Effector memory CD8-positive, alpha-beta T cell (primary cell): Measurements from ENCODE around the gene FASN.

Experiments used
- ATAC-seq: fragments of 150-1000 bp; cut with Tn5 transposase; replicated peaks from 2 replicates; pipeline ENCODE4 v1.10.0; 2021; ENCODE audit warnings: mild to moderate bottlenecking, moderate library complexity
- DNase-seq, 3 experiments: peaks; one replicate each; pipeline ENCODE4 v3.0.0; 2021
- H3K27ac Mint-ChIP-seq, 2 donors: one replicate each; pipeline ENCODE4 v1.8.0; 2022; ENCODE audit warnings: mild to moderate bottlenecking in 2 of 2, mixed read lengths in 2 of 2, moderate library complexity in 2 of 2
- H3K27me3 Mint-ChIP-seq, 2 donors: one replicate each; pipeline ENCODE4 v1.8.0; 2022; ENCODE audit warnings: mixed read lengths in 2 of 2
- H3K36me3 Mint-ChIP-seq: one replicate; pipeline ENCODE4 v1.8.0; 2022; ENCODE audit warnings: mild to moderate bottlenecking, moderate library complexity, mixed read lengths; ENCODE audit not compliant: insufficient read depth
- H3K4me1 Mint-ChIP-seq, 2 donors: one replicate each; pipeline ENCODE4 v1.8.0; 2022; ENCODE audit warnings: low read depth in 2 of 2, mixed read lengths in 2 of 2
- H3K4me3 Mint-ChIP-seq, 2 donors: one replicate each; pipeline ENCODE4 v1.8.0; 2022; ENCODE audit warnings: mild to moderate bottlenecking in 2 of 2, mixed read lengths in 2 of 2, moderate library complexity in 2 of 2
- H3K9me3 Mint-ChIP-seq, 2 donors: one replicate each; pipeline ENCODE4 v1.8.0; 2022; ENCODE audit warnings: mixed read lengths in 2 of 2

FASN gene

DNA sequence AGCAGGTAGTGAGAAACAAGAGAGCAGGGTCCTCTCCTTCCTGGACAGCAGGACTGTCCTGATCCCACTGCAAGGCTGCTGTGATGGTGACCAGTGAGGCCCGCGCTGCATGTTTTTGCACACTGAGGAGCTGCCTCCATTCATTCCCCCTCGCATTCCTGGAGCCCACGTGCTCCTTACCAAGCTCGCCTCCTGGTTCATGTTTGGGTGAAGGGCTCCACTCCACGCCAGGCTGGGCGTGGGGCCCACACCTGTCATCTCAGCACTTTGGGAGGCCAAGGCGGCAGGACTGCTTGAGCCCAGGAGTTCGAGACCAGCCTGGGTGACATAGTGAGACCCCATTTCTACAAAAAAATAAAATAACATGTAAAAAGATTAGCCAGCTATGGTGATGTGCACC is 15.4 kb upstream of the FASN start:
- no peaks in the 10 kb centered on the region for H3K9me3 Mint-ChIP-seq
- H3K36me3 Mint-ChIP-seq = no peaks in the 10 kb centered on the region
- no peak overlapping the region for H3K4me3 Mint-ChIP-seq
- peak overlapping the region in 1 of 2 donors; percentile 63 for H3K27ac Mint-ChIP-seq
- no peak for ATAC-seq
- DNase-seq = no peak
- H3K27me3 Mint-ChIP-seq = no peaks in the 10 kb centered on the region
- H3K4me1 Mint-ChIP-seq = peaks cover 0 to 4% of the 10 kb centered on the region in 2 donors

DNA sequence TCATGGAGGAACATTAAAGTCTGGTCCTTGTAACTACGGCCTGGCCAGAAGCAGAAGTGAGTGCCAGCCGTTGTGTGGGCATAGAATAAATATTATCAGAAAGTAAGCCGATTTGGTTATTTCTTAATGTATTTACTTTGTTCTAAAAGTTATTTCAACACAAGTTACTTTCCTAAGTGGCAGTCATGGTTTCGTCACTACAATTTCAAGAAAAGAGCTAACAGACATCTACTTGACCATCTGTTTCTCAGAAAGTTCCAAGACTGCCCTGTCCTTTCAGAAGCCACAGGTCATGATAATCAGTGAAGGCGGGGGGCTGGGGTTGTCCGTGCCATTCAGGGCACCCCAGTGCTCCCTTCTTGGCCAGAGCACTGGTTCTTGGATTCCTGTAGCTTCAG is 14.9 kb upstream of the FASN start:
- no peaks in the 10 kb centered on the region for H3K4me1 Mint-ChIP-seq
- H3K4me3 Mint-ChIP-seq = no peak overlapping the region
- ATAC-seq (no peak), DNase-seq (no peak)
- H3K9me3 Mint-ChIP-seq = no peaks in the 10 kb centered on the region
- no peaks in the 10 kb centered on the region for H3K27me3 Mint-ChIP-seq
- H3K27ac Mint-ChIP-seq = peak overlapping the region in 1 of 2 donors; percentile 35
- no peaks in the 10 kb centered on the region for H3K36me3 Mint-ChIP-seq

DNA sequence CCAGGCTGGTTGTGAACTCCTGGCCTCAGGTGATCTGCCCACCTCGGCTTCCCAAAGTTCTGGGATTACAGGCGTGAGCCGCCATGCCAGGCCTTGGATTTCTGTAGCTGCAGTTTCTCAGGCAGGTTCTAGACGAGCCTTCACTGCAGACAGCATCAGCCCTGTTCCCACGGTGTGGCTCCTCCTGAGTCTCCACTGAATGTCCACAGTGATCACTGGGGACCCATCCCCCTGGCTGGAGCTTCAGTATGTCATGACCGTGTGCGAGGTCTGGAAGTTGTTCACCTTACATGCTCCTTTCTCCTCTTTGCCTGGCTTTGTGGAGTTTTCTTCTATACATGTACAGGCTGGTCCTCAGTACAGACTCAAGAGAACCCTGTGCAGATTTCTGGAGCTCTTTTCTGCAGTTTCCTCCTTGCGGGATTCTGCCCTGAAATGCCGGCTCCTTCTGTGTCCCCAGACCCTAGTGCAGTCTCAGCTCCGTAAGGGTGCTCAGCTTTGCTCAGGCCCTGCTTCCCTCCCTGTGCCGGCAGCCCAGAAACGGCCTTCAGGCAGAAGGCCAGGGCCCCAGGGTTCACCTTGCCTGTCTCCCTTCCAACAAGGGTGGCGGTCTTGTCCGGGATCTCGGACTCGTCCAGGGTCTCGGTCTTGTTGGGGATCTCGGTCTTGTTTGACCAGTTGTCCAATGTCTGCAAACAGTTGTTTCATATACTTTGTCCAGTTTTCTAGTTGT is 14.3 kb upstream of the FASN start:
- Mint-ChIP-seq H3K9me3 (no peaks in the 10 kb centered on the region), H3K4me3 (no peak overlapping the region), H3K4me1 (no peaks in the 10 kb centered on the region), H3K36me3 (no peaks in the 10 kb centered on the region), H3K27me3 (no peaks in the 10 kb centered on the region), H3K27ac (peak overlapping the region in 1 of 2 donors; percentile 35)
- no peak for DNase-seq
- no peak for ATAC-seq

DNA sequence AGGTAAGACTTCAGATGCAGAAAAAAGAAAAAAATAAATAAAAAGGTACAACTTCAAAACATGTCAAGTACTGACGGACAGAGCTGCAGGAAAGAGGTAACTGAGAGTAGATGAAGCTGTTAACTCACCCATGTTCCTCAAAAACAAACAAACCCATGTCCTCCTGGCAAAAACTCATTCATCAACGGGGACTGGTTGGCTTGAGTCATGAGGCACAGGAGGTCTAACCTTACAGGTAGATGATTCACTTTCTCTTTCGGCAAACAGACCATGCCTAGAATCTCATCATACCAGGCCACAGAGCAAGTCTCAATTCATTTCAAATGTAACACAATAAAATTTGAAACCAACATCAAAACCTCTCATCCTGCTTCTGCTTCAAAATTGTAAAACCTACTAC is 12.3 kb upstream of the FASN start:
- no peaks in the 10 kb centered on the region for H3K27me3 Mint-ChIP-seq
- ATAC-seq (no peak), DNase-seq (no peak)
- H3K9me3 Mint-ChIP-seq = no peaks in the 10 kb centered on the region
- H3K36me3 Mint-ChIP-seq = no peaks in the 10 kb centered on the region
- H3K4me1 Mint-ChIP-seq = peaks cover 11 to 12% of the 10 kb centered on the region in 2 donors
- H3K27ac Mint-ChIP-seq = peak overlapping the region in 1 of 2 donors; percentile 31
- H3K4me3 Mint-ChIP-seq = no peak overlapping the region

GRCh38 chr17:82108961-82109475 is 11.0 kb upstream of the FASN start:
- no peaks in the 10 kb centered on the region for H3K9me3 Mint-ChIP-seq
- peak overlapping the region in 1 of 2 donors; percentile 62 for H3K27ac Mint-ChIP-seq
- no peak for ATAC-seq
- H3K27me3 Mint-ChIP-seq = no peaks in the 10 kb centered on the region
- no peak overlapping the region for H3K4me3 Mint-ChIP-seq
- no peaks in the 10 kb centered on the region for H3K36me3 Mint-ChIP-seq
- no peak for DNase-seq
- H3K4me1 Mint-ChIP-seq = peaks cover 13 to 15% of the 10 kb centered on the region in 2 donors

GRCh38 chr17:82108496-82108945 is 10.5 kb upstream of the FASN start:
- Mint-ChIP-seq H3K4me3 (peak overlapping the region in 1 of 2 donors; percentile 18), H3K9me3 (no peaks in the 10 kb centered on the region), H3K36me3 (no peaks in the 10 kb centered on the region), H3K27ac (peak overlapping the region in 1 of 2 donors; percentile 62), H3K27me3 (no peaks in the 10 kb centered on the region), H3K4me1 (peaks cover 13 to 15% of the 10 kb centered on the region in 2 donors)
- ATAC-seq (no peak), DNase-seq (no peak)

GRCh38 chr17:82108038-82108437 is 10.0 kb upstream of the FASN start:
- Mint-ChIP-seq H3K27ac (peak overlapping the region in 1 of 2 donors; percentile 98), H3K27me3 (no peaks in the 10 kb centered on the region), H3K9me3 (no peaks in the 10 kb centered on the region), H3K4me3 (peak overlapping the region; percentile 18 to 25), H3K36me3 (no peaks in the 10 kb centered on the region), H3K4me1 (peaks cover 13 to 15% of the 10 kb centered on the region in 2 donors)
- DNase-seq (no peak), ATAC-seq (no peak)

GRCh38 chr17:82107341-82107860 is 9.4 kb upstream of the FASN start:
- peak overlapping the region; percentile 97 to 98 for H3K27ac Mint-ChIP-seq
- H3K36me3 Mint-ChIP-seq = peaks cover 2% of the 10 kb centered on the region
- H3K27me3 Mint-ChIP-seq = no peaks in the 10 kb centered on the region
- DNase-seq (no peak), ATAC-seq (no peak)
- H3K4me3 Mint-ChIP-seq = peak overlapping the region in 1 of 2 donors; percentile 25
- H3K9me3 Mint-ChIP-seq = no peaks in the 10 kb centered on the region
- H3K4me1 Mint-ChIP-seq = peaks cover 13 to 15% of the 10 kb centered on the region in 2 donors

DNA sequence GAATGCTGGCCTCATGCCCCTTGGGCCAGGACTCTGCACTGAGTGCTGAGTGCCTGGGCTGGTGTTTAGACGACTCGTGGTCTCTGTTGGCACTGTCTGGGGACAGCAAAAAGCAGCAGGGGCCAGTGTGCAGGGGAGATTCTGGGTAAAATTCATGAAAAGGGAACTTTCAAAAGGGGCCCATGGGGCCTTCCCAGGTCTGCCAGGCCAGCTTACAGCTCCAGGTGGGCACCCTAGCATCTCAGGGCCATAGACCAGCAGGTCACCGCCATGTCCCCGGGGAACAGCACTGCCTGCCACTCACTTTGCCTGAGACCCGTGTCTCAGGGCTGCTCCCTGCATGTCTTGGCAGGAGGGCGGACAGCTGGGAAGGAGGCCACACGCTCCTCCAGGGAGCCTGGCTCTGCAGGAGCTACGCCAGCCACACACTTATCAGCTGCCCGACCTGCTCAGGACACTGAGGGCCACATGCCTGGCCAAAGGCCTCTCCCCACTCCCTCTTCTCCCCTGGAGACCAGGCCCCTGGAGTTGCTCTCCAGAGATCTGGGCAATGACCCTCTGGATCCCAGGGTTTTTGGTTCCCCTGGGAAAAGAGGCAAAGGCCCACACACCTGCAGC is 8.8 kb upstream of the FASN start:
- DNase-seq (no peak), ATAC-seq (no peak)
- Mint-ChIP-seq H3K4me1 (peaks cover 13 to 15% of the 10 kb centered on the region in 2 donors), H3K27ac (peak overlapping the region; percentile 97 to 98), H3K4me3 (peak overlapping the region; percentile 90 to 92), H3K36me3 (peaks cover 3% of the 10 kb centered on the region), H3K27me3 (no peaks in the 10 kb centered on the region), H3K9me3 (no peaks in the 10 kb centered on the region)

- DNase-seq = peak; percentile 40 to 50 (median 44)
- H3K36me3 Mint-ChIP-seq = peaks cover 3% of the 10 kb centered on the region
- H3K9me3 Mint-ChIP-seq = no peaks in the 10 kb centered on the region
- H3K4me1 Mint-ChIP-seq = peaks cover 13 to 15% of the 10 kb centered on the region in 2 donors
- peak; percentile 91 for ATAC-seq
- peak overlapping the region; percentile 97 to 98 for H3K27ac Mint-ChIP-seq
- H3K4me3 Mint-ChIP-seq = peak overlapping the region; percentile 90 to 92
- no peaks in the 10 kb centered on the region for H3K27me3 Mint-ChIP-seq
Observed at GRCh38 chr17:82105882-82106687, 8.0 kb upstream of the FASN start.

DNA sequence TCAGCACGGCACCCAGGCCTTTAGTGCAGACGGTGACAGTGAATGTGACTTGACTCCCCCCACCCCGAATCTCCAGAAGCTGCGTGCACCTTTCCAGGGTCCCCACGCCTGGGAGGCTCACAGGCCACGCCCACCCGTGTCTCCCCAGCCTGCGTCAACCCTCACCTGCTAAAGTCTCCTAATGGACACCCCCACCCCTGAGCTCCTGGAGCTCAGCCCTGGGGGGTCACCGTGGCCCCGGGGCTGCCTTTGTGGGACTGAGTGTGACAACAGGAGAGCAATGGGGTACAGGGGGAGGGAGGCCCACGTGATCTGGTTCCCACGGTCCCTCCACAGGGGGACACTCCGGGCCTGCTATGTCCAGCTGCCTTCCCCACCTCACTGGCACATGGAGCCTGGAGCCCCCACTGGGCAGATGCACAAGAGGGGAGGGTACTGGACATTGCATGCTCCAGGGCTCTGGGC is 7.4 kb upstream of the FASN start:
- Mint-ChIP-seq H3K9me3 (no peaks in the 10 kb centered on the region), H3K27ac (peak overlapping the region; percentile 97 to 98), H3K36me3 (peaks cover 3% of the 10 kb centered on the region), H3K27me3 (no peaks in the 10 kb centered on the region), H3K4me1 (peaks cover 13 to 15% of the 10 kb centered on the region in 2 donors), H3K4me3 (peak overlapping the region; percentile 90 to 92)
- ATAC-seq = no peak
- DNase-seq = no peak

GRCh38 chr17:82104797-82105416 is 6.9 kb upstream of the FASN start:
- Mint-ChIP-seq H3K9me3 (no peaks in the 10 kb centered on the region), H3K4me1 (peaks cover 14 to 15% of the 10 kb centered on the region in 2 donors), H3K4me3 (peak overlapping the region; percentile 90 to 92), H3K27me3 (no peaks in the 10 kb centered on the region), H3K36me3 (peaks cover 6% of the 10 kb centered on the region), H3K27ac (peak overlapping the region; percentile 97 to 98)
- ATAC-seq = no peak
- DNase-seq = no peak
